ENCODE results near the gene PCDH9. TPM values are rescaled to one million over a fixed set of nuclear protein-coding genes. Genes with fewer than 3 reads are reported as not detected.

The PCDH9 gene
- polyA plus RNA-seq, 3 donors from 2014 or later: 0.56 to 0.77 TPM; not detected in 1

DNA sequence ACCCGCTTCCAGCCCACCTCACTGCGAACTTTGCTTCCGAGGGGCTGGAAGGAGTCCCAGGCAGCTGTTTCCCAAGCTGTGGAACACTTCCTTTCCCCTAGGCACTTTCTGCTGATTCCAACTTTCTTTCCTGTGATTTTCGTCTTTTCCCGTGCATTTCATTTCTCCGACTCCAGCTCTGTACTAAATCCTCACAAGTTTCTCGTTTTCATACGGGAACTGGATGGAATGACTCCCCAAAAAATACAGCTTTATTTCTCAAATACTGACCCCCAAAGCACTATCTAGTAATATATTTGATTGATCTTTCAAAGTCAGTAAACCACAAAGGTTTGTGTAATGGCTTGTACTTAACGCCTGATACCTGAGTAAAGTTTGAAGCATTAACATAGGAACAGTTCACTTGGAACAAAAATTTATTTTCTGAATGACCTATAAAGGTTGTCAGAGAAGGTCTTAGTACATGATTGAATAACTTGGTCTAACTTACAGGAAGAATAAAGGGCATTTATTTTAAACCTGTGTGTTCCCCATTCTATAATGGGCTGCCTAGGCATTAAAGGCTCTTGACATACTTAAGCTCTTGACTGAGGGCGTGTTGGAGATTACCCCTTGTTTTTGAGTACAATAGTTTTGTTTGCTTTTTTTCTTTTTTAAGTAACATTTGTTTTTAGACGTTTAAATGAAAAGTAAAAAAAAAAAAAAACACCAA, 1.3 kb upstream of the PCDH9 start:
- Mint-ChIP-seq H3K36me3 (no peaks in the 10 kb centered on the region), H3K9me3 (peaks cover 0 to 4% (median 0%) of the 10 kb centered on the region in 6 donors), H3K4me3 (no peak overlapping the region), H3K27me3 (ENCODE audit: low read depth in 3 of 3) (peaks cover 6% of the 10 kb centered on the region in 3 donors), H3K4me1 (peaks cover 11 to 12% of the 10 kb centered on the region in 2 donors), H3K27ac (peak overlapping the region in 5 of 6 donors; percentile 31 to 92 (median 57))
- DNase-seq: peak in 1 of 3 donors; percentile 2

DNA sequence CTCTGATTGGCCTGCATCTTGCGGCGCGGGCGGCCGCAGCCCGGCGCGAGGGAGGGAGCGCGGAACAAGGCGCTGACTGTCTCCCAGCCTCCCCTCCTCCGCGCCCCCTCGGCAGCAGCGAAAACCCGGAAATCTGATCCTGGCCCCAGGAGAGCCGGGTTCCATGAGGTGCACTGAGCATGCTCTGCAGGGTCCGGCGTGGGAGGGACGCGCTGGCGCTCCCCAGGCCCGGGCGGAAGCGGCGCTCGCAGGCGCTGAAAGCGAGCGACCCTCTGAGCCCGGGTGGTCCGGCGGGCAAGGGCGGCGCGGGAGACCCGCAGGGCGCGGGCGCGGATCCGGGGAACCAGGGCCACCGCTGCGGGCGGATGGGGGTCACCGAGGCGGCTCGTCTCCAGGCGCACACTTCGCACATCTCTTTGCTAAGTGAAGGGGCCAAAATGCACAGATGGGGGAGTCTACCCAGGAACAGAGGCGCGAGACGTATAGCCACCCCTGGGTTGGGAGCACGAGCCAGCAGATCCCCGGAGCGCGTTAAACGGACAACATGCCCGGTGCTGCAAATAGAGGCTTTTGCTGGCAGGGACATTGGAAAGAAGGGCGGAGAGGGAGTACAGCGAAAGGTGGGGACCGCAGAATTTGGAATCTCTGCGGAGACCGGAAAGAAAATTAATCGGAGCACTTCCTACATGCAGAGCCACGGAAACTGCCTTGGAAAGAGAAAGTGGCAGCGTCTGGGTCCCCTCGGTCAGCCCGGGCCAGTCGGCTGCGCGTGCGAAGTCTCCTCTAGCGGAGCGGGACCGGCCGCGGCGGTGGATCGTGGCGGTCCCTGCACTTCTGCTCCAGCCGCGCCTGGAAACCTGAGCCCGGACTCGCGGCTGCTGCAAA, 510 bp upstream of the PCDH9 start:
- peaks cover 11 to 12% of the 10 kb centered on the region in 2 donors for H3K4me1 Mint-ChIP-seq
- H3K36me3 Mint-ChIP-seq: no peaks in the 10 kb centered on the region
- H3K27ac Mint-ChIP-seq: peak overlapping the region in 5 of 6 donors; percentile 57 to 93 (median 80)
- H3K4me3 Mint-ChIP-seq: no peak overlapping the region
- H3K9me3 Mint-ChIP-seq: peaks cover 0 to 4% (median 0%) of the 10 kb centered on the region in 6 donors
- peak; percentile 81 to 86 (median 84) for DNase-seq
- H3K27me3 Mint-ChIP-seq (ENCODE audit: low read depth in 3 of 3): peaks cover 6% of the 10 kb centered on the region in 3 donors

- H3K36me3 Mint-ChIP-seq: no peaks in the 10 kb centered on the region
- H3K4me3 Mint-ChIP-seq: no peak overlapping the region
- H3K9me3 Mint-ChIP-seq: peaks cover 0 to 4% (median 0%) of the 10 kb centered on the region in 6 donors
- H3K4me1 Mint-ChIP-seq: peaks cover 16 to 19% of the 10 kb centered on the region in 2 donors
- no peak for DNase-seq
- no peak overlapping the region for H3K27ac Mint-ChIP-seq
- peaks cover 5 to 8% (median 6%) of the 10 kb centered on the region in 3 donors for H3K27me3 Mint-ChIP-seq (ENCODE audit: low read depth in 3 of 3)
These were observed 1.2 kb downstream of the PCDH9 start for GRCh38 chr13:67228916-67229315.

- Mint-ChIP-seq H3K36me3 (no peaks in the 10 kb centered on the region), H3K27me3 (ENCODE audit: low read depth in 3 of 3) (peaks cover 5 to 8% (median 6%) of the 10 kb centered on the region in 3 donors), H3K4me1 (peaks cover 16 to 21% of the 10 kb centered on the region in 2 donors), H3K9me3 (peaks cover 0 to 4% (median 0%) of the 10 kb centered on the region in 6 donors), H3K4me3 (peak overlapping the region in 1 of 5 donors; percentile 32), H3K27ac (no peak overlapping the region)
- DNase-seq: no peak
These were observed 2.1 kb downstream of the PCDH9 start for GRCh38 chr13:67228031-67228430.

- Mint-ChIP-seq H3K27ac (no peak overlapping the region), H3K27me3 (ENCODE audit: low read depth in 3 of 3) (peaks cover 5 to 8% (median 6%) of the 10 kb centered on the region in 3 donors)
These were observed 2.8 kb downstream of the PCDH9 start for GRCh38 chr13:67227131-67227983.

DNA sequence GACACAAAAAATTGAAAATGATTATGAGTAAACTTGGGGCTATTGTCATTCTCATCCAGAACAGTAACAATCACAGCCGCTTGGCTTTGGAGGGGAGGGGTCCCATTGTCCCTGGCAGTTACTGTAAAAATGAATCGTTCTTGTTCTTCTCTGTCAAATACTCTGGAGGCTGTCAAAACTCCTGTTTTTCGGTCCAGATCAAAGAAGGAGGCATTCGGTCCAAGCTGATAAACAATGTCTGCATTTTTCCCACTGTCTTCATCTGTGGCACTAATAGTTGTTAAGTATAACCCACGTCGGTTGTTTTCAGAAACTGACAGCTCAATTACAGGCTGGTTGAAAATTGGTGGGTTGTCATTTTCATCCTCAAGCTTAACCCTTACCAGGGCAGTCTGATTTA, 3.4 kb downstream of the PCDH9 start:
- Mint-ChIP-seq H3K36me3 (no peaks in the 10 kb centered on the region), H3K27me3 (ENCODE audit: low read depth in 3 of 3) (peaks cover 3 to 8% (median 6%) of the 10 kb centered on the region in 3 donors), H3K9me3 (peaks cover 0 to 4% (median 0%) of the 10 kb centered on the region in 6 donors), H3K4me1 (peaks cover 14 to 21% of the 10 kb centered on the region in 2 donors), H3K27ac (no peak overlapping the region), H3K4me3 (no peak overlapping the region)
- DNase-seq: no peak

More at GRCh38 chr13:67227131-67227983, 2.8 kb downstream of the PCDH9 start:
- Mint-ChIP-seq H3K36me3 (no peaks in the 10 kb centered on the region), H3K4me3 (no peak overlapping the region), H3K9me3 (peaks cover 0 to 4% (median 0%) of the 10 kb centered on the region in 6 donors), H3K4me1 (peaks cover 15 to 21% of the 10 kb centered on the region in 2 donors)
- no peak for DNase-seq

- peaks cover 0 to 4% (median 0%) of the 10 kb centered on the region in 6 donors for H3K9me3 Mint-ChIP-seq
- no peaks in the 10 kb centered on the region for H3K36me3 Mint-ChIP-seq
- no peak overlapping the region for H3K27ac Mint-ChIP-seq
- no peak overlapping the region for H3K4me3 Mint-ChIP-seq
- peaks cover 5 to 9% of the 10 kb centered on the region in 2 donors for H3K4me1 Mint-ChIP-seq
- no peak for DNase-seq
- peaks cover 0 to 3% (median 2%) of the 10 kb centered on the region in 3 donors for H3K27me3 Mint-ChIP-seq (ENCODE audit: low read depth in 3 of 3)
These were observed 4.6 kb downstream of the PCDH9 start for GRCh38 chr13:67225252-67226159.

DNA sequence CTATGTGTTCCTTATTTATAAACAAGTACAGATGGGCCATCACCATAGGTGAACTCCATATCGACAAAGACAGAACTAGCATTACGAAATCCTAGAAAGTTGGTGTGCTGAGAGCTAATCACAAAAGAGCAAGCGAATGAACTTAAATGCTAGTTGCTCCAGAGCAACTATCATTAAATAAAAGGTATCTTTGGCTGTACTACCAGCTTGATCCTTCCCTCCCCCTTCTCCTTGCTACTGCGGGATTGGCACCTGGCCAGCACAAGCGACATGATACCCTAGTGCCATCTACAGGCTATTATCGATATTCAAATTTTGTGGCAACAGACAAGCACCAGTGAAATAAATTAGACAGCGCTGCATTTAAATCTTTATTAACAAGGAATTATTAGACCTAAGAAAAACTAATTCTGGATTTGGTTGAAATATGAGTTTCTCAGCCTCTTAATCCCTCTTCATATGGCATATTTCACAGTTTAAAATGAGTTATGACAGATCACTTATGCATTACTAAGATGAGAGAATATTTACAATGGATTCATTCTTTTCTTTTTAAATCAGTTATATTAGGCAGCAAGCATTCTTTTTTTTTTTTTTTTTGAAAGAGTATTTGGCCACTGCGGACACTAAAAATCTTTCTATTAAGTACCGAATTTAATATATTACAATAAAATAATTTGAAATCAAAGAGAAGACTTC, 5.8 kb downstream of the PCDH9 start:
- H3K27ac Mint-ChIP-seq: peak overlapping the region in 1 of 6 donors; percentile 29
- H3K4me1 Mint-ChIP-seq: peaks cover 5 to 9% of the 10 kb centered on the region in 2 donors
- DNase-seq: peak; percentile 37 to 55 (median 44)
- H3K27me3 Mint-ChIP-seq (ENCODE audit: low read depth in 3 of 3): peaks cover 0 to 3% (median 2%) of the 10 kb centered on the region in 3 donors
- peak overlapping the region in 2 of 5 donors; percentile 10 to 18 for H3K4me3 Mint-ChIP-seq
- H3K36me3 Mint-ChIP-seq: no peaks in the 10 kb centered on the region
- peaks cover 0 to 4% (median 0%) of the 10 kb centered on the region in 6 donors for H3K9me3 Mint-ChIP-seq

DNA sequence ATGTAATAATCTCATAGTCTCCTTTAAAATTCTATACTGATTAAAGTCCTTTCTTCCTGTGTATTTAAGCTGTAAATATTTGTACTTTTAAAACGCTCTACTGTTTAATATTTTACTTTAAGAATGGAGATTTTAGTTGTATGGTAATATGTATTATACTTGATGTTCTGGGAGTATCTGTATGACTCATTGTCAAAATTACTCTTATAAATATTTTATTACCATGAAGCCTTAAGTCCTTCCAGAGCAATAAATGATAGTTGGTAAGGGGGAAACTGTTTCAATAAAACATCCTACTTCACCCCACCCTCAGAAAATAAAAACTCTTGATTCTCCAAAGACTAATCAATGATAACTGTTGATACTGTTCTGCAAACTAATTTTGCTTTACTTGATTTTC, 6.4 kb downstream of the PCDH9 start:
- Mint-ChIP-seq H3K36me3 (no peaks in the 10 kb centered on the region), H3K4me3 (peak overlapping the region in 1 of 5 donors; percentile 18), H3K4me1 (peaks cover 5 to 9% of the 10 kb centered on the region in 2 donors), H3K27me3 (ENCODE audit: low read depth in 3 of 3) (peaks cover 0 to 3% (median 2%) of the 10 kb centered on the region in 3 donors), H3K27ac (no peak overlapping the region), H3K9me3 (peaks cover 0 to 4% (median 0%) of the 10 kb centered on the region in 6 donors)
- DNase-seq: no peak

DNA sequence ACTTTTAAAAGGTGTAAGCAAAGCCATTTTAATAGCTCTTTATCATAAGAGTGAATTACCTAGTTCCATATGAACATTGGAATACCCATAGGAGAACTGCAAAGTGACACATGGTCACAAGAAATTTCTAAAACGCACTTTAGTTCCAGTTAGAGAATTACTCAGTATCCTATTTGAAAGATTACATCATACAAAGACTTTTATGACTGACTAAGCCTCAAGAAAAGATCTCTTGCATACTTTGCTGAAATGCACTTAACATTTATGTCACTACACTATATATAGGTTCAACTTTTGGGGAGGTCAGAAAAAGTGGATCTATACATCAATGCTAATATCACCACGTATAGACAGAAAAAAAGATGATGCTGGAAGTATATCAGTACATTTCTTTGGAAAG, 7.1 kb downstream of the PCDH9 start:
- H3K4me3 Mint-ChIP-seq: no peak overlapping the region
- H3K27me3 Mint-ChIP-seq (ENCODE audit: low read depth in 3 of 3): peaks cover 0 to 3% (median 2%) of the 10 kb centered on the region in 3 donors
- peaks cover 5 to 9% of the 10 kb centered on the region in 2 donors for H3K4me1 Mint-ChIP-seq
- no peak overlapping the region for H3K27ac Mint-ChIP-seq
- no peak for DNase-seq
- no peaks in the 10 kb centered on the region for H3K36me3 Mint-ChIP-seq
- H3K9me3 Mint-ChIP-seq: peaks cover 0 to 4% (median 0%) of the 10 kb centered on the region in 6 donors

- Mint-ChIP-seq H3K36me3 (no peaks in the 10 kb centered on the region), H3K4me1 (peaks cover 5 to 9% of the 10 kb centered on the region in 2 donors), H3K27ac (no peak overlapping the region), H3K27me3 (ENCODE audit: low read depth in 3 of 3) (peaks cover 0 to 2% (median 0%) of the 10 kb centered on the region in 3 donors), H3K9me3 (peaks cover 0 to 3% (median 0%) of the 10 kb centered on the region in 6 donors), H3K4me3 (peak overlapping the region in 1 of 5 donors; percentile 13)
- no peak for DNase-seq
These were observed 8.4 kb downstream of the PCDH9 start for GRCh38 chr13:67221630-67222226.
